ENCODE data around the gene ZNF691.
A peak's percentile ranks its signal among the peaks of the same experiment; 100 is the strongest.

Gene ZNF691

GRCh38 chr1:42834803-42835202 lies 11.6 kb upstream of the ZNF691 start:
- Histone ChIP-seq H3K9me3 (ENCODE audit: control insufficient read depth in 1 of 2, low read length in 2 of 2) (no peaks in the 10 kb centered on the region), H3K27ac (ENCODE audit: low read length) (no peak overlapping the region), H3K4me1 (ENCODE audit: control insufficient read depth in 1 of 2, insufficient read depth in 2 of 2, low read length in 2 of 2) (no peaks in the 10 kb centered on the region), H3K4me3 (ENCODE audit: low read depth in 1 of 2, low read length in 2 of 2) (no peak overlapping the region), H3K27me3 (ENCODE audit: low read depth, low read length) (no peaks in the 10 kb centered on the region), H3K36me3 (ENCODE audit: control insufficient read depth in 1 of 2, insufficient read depth in 2 of 2, low read length in 2 of 2) (peaks cover 10 to 13% of the 10 kb centered on the region in 2 donors)

- H3K4me3 ChIP-seq (ENCODE audit: low read depth in 1 of 2, low read length in 2 of 2): no peak overlapping the region
- H3K9me3 ChIP-seq (ENCODE audit: control insufficient read depth in 1 of 2, low read length in 2 of 2): no peaks in the 10 kb centered on the region
- H3K36me3 ChIP-seq (ENCODE audit: control insufficient read depth in 1 of 2, insufficient read depth in 2 of 2, low read length in 2 of 2): peaks cover 5 to 8% of the 10 kb centered on the region in 2 donors
- H3K27ac ChIP-seq (ENCODE audit: low read length): no peak overlapping the region
- no peaks in the 10 kb centered on the region for H3K4me1 ChIP-seq (ENCODE audit: control insufficient read depth in 1 of 2, insufficient read depth in 2 of 2, low read length in 2 of 2)
- no peaks in the 10 kb centered on the region for H3K27me3 ChIP-seq (ENCODE audit: low read depth, low read length)
Observed at GRCh38 chr1:42835422-42835821, 11.0 kb upstream of the ZNF691 start.

- Histone ChIP-seq H3K4me1 (ENCODE audit: control insufficient read depth in 1 of 2, insufficient read depth in 2 of 2, low read length in 2 of 2) (no peaks in the 10 kb centered on the region), H3K4me3 (ENCODE audit: low read depth in 1 of 2, low read length in 2 of 2) (no peak overlapping the region), H3K36me3 (ENCODE audit: control insufficient read depth in 1 of 2, insufficient read depth in 2 of 2, low read length in 2 of 2) (peaks cover 5 to 14% of the 10 kb centered on the region in 2 donors), H3K27me3 (ENCODE audit: low read depth, low read length) (no peaks in the 10 kb centered on the region), H3K9me3 (ENCODE audit: control insufficient read depth in 1 of 2, low read length in 2 of 2) (no peaks in the 10 kb centered on the region), H3K27ac (ENCODE audit: low read length) (no peak overlapping the region)
Observed at GRCh38 chr1:42837709-42838108, 8.7 kb upstream of the ZNF691 start.

DNA sequence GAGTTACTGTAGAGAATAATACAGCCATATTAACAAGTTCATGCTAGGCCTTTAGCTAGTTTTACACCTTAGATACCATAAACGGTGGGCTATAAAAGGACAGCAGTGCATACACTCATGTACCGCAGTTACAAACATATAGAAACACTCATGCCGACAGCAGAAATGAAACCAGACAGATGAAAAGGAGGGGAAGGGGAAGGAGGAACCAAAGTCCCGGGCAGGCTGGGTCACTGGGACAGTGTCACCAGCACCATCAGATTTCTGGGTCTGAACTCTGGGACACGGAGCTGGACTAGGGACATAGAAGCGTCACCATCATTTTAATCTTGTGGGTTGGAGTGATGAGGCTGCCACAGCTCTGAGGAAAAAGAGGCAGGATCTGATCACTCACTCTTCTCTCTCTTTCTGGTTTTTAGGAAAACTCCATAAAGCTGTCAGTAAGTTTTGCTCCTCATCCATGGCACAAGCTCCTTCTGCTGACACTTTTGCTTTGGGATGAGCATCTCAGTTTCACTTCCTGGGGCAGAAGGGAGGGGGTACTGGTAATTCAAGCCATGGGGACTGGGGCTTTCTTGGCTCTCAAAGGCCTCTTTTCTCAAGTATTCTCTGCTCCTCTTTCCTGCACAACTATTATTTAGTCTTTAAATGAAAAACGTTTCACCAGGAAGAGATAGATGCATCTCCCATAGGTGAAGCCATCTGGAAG lies 7.8 kb upstream of the ZNF691 start:
- H3K27ac ChIP-seq (ENCODE audit: low read length): no peak overlapping the region
- H3K4me3 ChIP-seq (ENCODE audit: low read depth in 1 of 2, low read length in 2 of 2): no peak overlapping the region
- H3K4me1 ChIP-seq (ENCODE audit: control insufficient read depth in 1 of 2, insufficient read depth in 2 of 2, low read length in 2 of 2): no peaks in the 10 kb centered on the region
- peaks cover 5 to 20% of the 10 kb centered on the region in 2 donors for H3K36me3 ChIP-seq (ENCODE audit: control insufficient read depth in 1 of 2, insufficient read depth in 2 of 2, low read length in 2 of 2)
- no peaks in the 10 kb centered on the region for H3K27me3 ChIP-seq (ENCODE audit: low read depth, low read length)
- H3K9me3 ChIP-seq (ENCODE audit: control insufficient read depth in 1 of 2, low read length in 2 of 2): no peaks in the 10 kb centered on the region

DNA sequence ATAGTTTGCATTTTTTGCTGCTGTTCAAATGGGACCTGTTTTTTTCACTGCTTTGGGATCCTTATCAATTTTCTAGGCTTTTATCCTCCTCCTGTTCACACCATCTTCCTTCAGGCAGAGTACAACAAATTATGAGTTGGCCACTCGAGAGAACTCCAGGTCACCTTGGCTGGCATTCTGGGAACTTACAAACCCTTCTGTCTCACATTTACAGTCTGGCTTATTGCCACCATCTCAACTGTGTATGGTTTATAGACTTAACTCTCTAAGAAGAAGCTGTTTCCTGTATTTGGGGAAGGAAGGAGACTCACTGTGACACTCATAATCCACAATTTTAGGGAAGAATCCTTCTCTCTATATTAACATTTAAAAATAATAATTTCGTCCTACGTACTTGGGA lies 5.4 kb upstream of the ZNF691 start:
- Histone ChIP-seq H3K9me3 (ENCODE audit: control insufficient read depth in 1 of 2, low read length in 2 of 2) (no peaks in the 10 kb centered on the region), H3K27me3 (ENCODE audit: low read depth, low read length) (no peaks in the 10 kb centered on the region), H3K27ac (ENCODE audit: low read length) (no peak overlapping the region), H3K36me3 (ENCODE audit: control insufficient read depth in 1 of 2, insufficient read depth in 2 of 2, low read length in 2 of 2) (peaks cover 0 to 20% of the 10 kb centered on the region in 2 donors), H3K4me1 (ENCODE audit: control insufficient read depth in 1 of 2, insufficient read depth in 2 of 2, low read length in 2 of 2) (no peaks in the 10 kb centered on the region), H3K4me3 (ENCODE audit: low read depth in 1 of 2, low read length in 2 of 2) (no peak overlapping the region)

DNA sequence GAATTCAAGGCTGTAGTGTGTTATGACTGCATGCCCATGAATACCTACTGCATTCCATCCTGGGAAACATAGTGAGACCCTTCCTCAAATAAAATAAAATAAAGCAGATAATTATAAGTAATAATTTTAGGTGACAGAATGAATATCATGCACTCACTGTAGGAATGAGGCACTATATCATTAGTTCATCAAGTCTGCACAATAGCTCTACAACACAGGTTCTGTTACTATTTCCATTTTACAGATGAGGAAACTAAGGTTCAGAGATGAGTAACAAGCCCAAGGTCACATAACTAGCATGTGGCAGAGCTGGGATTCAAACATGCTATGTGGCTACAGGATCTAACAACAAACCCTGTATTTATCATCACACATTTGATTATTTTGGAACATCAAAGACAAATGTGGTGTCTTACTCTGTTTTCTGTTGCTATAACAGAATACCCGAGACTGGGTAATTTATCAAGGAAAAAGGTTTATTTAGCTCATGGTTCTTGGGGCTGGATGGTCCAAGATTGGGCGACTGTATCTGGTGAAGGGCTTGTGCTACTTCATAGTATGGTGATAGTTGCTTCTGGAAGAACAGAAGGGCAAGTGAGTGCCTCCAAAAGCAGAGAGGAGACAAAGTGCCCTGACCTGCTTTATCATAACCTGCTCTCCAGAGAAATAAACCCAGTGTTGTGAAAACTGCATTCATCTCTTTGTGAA lies 4.8 kb upstream of the ZNF691 start:
- Histone ChIP-seq H3K9me3 (ENCODE audit: control insufficient read depth in 1 of 2, low read length in 2 of 2) (no peaks in the 10 kb centered on the region), H3K27me3 (ENCODE audit: low read depth, low read length) (no peaks in the 10 kb centered on the region), H3K27ac (ENCODE audit: low read length) (no peak overlapping the region), H3K36me3 (ENCODE audit: control insufficient read depth in 1 of 2, insufficient read depth in 2 of 2, low read length in 2 of 2) (peaks cover 0 to 20% of the 10 kb centered on the region in 2 donors), H3K4me1 (ENCODE audit: control insufficient read depth in 1 of 2, insufficient read depth in 2 of 2, low read length in 2 of 2) (no peaks in the 10 kb centered on the region), H3K4me3 (ENCODE audit: low read depth in 1 of 2, low read length in 2 of 2) (no peak overlapping the region)

DNA sequence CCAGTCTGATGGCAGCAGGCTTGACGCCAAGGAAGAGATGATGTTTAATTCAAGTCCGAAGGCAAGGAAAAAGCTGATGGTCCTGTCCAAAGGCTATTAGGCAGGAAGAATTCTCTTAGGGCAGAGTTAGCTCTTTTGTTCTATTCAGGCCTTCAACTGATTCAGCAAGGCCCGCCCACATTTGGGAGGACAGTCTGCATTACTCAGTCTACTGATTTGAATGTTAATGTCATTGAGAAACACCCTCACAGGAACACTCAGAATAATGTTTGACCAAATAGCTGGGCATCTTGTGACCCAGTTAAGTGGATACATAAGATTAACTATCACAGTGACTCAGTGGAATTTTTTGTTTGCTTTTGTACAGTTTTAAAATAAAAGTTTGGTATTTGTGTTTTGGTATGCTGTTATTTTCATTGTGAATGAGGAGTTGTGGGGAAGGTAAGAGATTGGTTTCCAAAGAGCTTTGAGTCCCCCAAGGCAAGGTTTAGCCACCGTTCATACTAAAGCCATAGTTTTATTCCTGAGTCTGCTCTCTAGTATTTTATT lies 1.7 kb upstream of the ZNF691 start:
- no peaks in the 10 kb centered on the region for H3K9me3 ChIP-seq (ENCODE audit: control insufficient read depth in 1 of 2, low read length in 2 of 2)
- H3K36me3 ChIP-seq (ENCODE audit: control insufficient read depth in 1 of 2, insufficient read depth in 2 of 2, low read length in 2 of 2): peaks cover 2 to 19% of the 10 kb centered on the region in 2 donors
- H3K4me1 ChIP-seq (ENCODE audit: control insufficient read depth in 1 of 2, insufficient read depth in 2 of 2, low read length in 2 of 2): peaks cover 5 to 9% of the 10 kb centered on the region in 2 donors
- H3K27me3 ChIP-seq (ENCODE audit: low read depth, low read length): no peaks in the 10 kb centered on the region
- H3K4me3 ChIP-seq (ENCODE audit: low read depth in 1 of 2, low read length in 2 of 2): no peak overlapping the region
- H3K27ac ChIP-seq (ENCODE audit: low read length): no peak overlapping the region

DNA sequence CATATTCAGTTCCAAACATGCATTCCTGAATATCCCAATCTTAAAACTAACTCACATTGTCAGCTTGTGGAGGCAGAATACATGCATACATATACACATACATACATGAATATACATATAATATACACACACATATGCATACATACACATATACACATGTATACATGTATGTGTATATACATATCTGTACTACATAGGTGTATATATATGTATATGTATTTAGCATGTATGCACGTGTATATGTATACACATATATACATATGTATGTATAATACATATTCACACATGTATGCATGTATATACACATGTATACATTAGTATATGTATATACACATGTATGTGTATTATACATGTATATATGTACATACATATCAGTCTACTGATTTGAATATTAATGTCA lies 1.2 kb upstream of the ZNF691 start:
- peaks cover 5 to 9% of the 10 kb centered on the region in 2 donors for H3K4me1 ChIP-seq (ENCODE audit: control insufficient read depth in 1 of 2, insufficient read depth in 2 of 2, low read length in 2 of 2)
- H3K4me3 ChIP-seq (ENCODE audit: low read depth in 1 of 2, low read length in 2 of 2): no peak overlapping the region
- no peaks in the 10 kb centered on the region for H3K27me3 ChIP-seq (ENCODE audit: low read depth, low read length)
- H3K9me3 ChIP-seq (ENCODE audit: control insufficient read depth in 1 of 2, low read length in 2 of 2): no peaks in the 10 kb centered on the region
- H3K36me3 ChIP-seq (ENCODE audit: control insufficient read depth in 1 of 2, insufficient read depth in 2 of 2, low read length in 2 of 2): peaks cover 4 to 22% of the 10 kb centered on the region in 2 donors
- H3K27ac ChIP-seq (ENCODE audit: low read length): no peak overlapping the region

GRCh38 chr1:42845866-42846256 lies 552 bp upstream of the ZNF691 start:
- Histone ChIP-seq H3K36me3 (ENCODE audit: control insufficient read depth in 1 of 2, insufficient read depth in 2 of 2, low read length in 2 of 2) (peaks cover 4 to 26% of the 10 kb centered on the region in 2 donors), H3K9me3 (ENCODE audit: control insufficient read depth in 1 of 2, low read length in 2 of 2) (no peaks in the 10 kb centered on the region), H3K4me1 (ENCODE audit: control insufficient read depth in 1 of 2, insufficient read depth in 2 of 2, low read length in 2 of 2) (peaks cover 5 to 9% of the 10 kb centered on the region in 2 donors), H3K27ac (ENCODE audit: low read length) (no peak overlapping the region), H3K27me3 (ENCODE audit: low read depth, low read length) (no peaks in the 10 kb centered on the region), H3K4me3 (ENCODE audit: low read depth in 1 of 2, low read length in 2 of 2) (peak overlapping the region; percentile 87 to 91)

DNA sequence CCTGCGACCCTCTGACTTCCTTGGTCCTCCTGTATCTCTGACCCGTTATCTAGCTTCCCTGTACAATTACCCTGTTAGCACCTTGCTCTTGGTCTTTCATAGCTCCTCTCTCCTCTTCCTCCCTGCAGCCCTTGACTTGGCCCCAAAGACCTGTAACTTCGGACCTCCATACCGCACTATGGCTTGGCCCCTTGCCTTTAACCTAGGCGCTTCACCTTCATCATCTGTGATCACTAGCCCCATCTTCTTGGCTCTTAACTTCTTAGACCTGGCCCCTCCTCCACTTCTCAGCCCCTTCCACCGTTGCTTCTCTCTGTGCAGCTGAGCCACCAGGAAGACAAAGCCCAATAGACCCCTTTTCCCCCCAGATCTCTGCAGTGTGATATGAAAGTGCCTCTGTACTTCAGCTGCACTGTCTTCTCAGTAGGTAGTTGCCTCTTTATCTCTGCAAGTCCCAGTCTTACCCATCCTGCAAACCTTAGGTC lies 740 bp downstream of the ZNF691 start:
- Histone ChIP-seq H3K4me1 (ENCODE audit: control insufficient read depth in 1 of 2, insufficient read depth in 2 of 2, low read length in 2 of 2) (peaks cover 5 to 9% of the 10 kb centered on the region in 2 donors), H3K27me3 (ENCODE audit: low read depth, low read length) (no peaks in the 10 kb centered on the region), H3K9me3 (ENCODE audit: control insufficient read depth in 1 of 2, low read length in 2 of 2) (peaks cover 0 to 5% of the 10 kb centered on the region in 2 donors), H3K36me3 (ENCODE audit: control insufficient read depth in 1 of 2, insufficient read depth in 2 of 2, low read length in 2 of 2) (peaks cover 4 to 38% of the 10 kb centered on the region in 2 donors), H3K27ac (ENCODE audit: low read length) (peak overlapping the region; percentile 42), H3K4me3 (ENCODE audit: low read depth in 1 of 2, low read length in 2 of 2) (peak overlapping the region; percentile 87 to 91)

- Histone ChIP-seq H3K27me3 (ENCODE audit: low read depth, low read length) (no peaks in the 10 kb centered on the region), H3K27ac (ENCODE audit: low read length) (no peak overlapping the region), H3K4me1 (ENCODE audit: control insufficient read depth in 1 of 2, insufficient read depth in 2 of 2, low read length in 2 of 2) (peaks cover 5 to 9% of the 10 kb centered on the region in 2 donors), H3K4me3 (ENCODE audit: low read depth in 1 of 2, low read length in 2 of 2) (peak overlapping the region; percentile 87 to 91), H3K9me3 (ENCODE audit: control insufficient read depth in 1 of 2, low read length in 2 of 2) (peaks cover 0 to 5% of the 10 kb centered on the region in 2 donors), H3K36me3 (ENCODE audit: control insufficient read depth in 1 of 2, insufficient read depth in 2 of 2, low read length in 2 of 2) (peaks cover 4 to 32% of the 10 kb centered on the region in 2 donors)
Observed at GRCh38 chr1:42847721-42848460, 1.5 kb downstream of the ZNF691 start.

Data from muscle layer of duodenum (tissue), 2 donors.